Stimulated activated CD8-positive, alpha-beta memory T cell treated with anti-CD3 and anti-CD28 coated beads, Interleukin-12 subunit alpha, Interleukin-12 subunit beta, amount 100 ng/mL, for 24 hours (primary cell): ENCODE measurements around the gene EN2.

Experiments
- DNase-seq: peaks from one replicate; pipeline ENCODE4 v3.0.0-alpha.2; 2020; ENCODE audit errors: extremely low read depth

Gene EN2

DNA sequence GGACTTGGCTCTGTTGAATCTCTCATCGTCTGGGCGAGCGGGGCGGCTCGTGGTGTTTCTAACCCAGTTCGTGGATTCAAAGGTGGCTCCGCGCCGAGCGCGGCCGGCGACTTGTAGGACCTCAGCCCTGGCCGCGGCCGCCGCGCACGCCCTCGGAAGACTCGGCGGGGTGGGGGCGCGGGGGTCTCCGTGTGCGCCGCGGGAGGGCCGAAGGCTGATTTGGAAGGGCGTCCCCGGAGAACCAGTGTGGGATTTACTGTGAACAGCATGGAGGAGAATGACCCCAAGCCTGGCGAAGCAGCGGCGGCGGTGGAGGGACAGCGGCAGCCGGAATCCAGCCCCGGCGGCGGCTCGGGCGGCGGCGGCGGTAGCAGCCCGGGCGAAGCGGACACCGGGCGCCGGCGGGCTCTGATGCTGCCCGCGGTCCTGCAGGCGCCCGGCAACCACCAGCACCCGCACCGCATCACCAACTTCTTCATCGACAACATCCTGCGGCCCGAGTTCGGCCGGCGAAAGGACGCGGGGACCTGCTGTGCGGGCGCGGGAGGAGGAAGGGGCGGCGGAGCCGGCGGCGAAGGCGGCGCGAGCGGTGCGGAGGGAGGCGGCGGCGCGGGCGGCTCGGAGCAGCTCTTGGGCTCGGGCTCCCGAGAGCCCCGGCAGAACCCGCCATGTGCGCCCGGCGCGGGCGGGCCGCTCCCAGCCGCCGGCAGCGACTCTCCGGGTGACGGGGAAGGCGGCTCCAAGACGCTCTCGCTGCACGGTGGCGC is at the start of gene EN2:
Gene EN2 (plus strand): TSS at position 19 of the 767 bp plus-strand sequence. CDS start 249 bp downstream, at position 268.
- no peak for DNase-seq

DNA sequence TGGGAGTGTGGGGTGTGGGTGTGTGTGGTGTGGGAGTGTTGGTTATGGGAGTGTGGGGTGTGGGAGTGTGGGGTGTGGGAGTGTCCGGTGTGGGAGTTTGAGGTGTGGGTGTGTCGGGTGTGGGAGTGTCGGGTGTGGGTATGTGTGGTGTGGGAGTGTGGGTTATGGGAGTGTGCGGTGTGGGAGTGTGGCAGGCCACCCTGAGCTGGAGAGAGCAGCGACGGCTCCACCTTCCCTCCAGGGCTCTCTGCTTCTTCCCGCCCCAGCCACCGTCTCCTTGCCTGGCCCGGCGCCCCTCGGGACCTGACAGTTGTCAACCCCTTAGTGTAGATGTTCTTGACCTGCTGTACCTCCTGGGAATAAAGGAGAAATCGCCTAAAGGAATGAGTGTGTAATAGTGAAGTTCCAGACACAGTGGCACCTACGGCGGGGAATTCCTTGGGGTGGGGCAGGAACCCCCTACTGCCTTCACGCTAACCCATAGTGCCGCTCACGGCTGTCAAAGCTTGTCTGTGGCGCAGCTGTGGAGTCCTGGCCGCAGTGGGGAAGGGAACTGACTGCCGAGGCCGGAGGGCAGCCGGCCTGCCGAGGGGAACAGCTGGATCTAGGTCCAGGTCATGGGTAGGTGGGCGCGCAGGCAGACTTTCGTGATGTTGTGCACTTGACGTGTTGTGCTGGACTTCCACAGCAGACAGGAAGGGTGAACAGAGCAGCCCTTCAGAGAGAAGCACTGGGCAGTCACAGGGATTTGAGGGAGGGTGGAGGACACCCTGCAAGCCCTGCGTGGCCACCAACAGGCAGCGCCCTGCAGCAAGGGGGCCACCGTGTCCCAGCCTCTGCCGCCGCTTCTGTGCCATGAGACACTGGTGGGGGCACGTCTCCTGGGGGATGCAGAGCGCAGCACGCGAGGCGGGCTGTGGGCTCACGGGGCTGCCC is 49.0 kb upstream of the EN2 start:
- DNase-seq: no peak

DNA sequence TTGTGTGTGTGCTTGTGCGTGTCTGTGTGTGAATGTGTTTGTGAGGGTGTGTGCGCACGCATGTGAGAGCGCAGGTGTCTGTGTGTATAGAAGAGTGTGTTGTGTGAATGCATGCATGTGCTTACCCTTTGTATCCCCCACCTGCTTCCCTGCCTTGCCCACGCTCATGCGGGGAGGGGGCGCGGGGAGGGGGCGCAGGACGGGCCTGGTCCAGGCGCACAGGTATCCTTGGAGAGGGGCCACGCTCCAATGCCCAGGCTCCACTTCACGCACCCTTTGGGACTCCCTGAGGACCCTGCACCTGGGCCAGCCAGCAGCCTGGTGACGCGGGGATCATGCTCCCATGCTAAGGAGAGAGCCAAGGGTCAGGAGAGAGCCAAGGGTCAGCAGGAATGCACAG is 47.9 kb upstream of the EN2 start:
- no peak for DNase-seq

DNA sequence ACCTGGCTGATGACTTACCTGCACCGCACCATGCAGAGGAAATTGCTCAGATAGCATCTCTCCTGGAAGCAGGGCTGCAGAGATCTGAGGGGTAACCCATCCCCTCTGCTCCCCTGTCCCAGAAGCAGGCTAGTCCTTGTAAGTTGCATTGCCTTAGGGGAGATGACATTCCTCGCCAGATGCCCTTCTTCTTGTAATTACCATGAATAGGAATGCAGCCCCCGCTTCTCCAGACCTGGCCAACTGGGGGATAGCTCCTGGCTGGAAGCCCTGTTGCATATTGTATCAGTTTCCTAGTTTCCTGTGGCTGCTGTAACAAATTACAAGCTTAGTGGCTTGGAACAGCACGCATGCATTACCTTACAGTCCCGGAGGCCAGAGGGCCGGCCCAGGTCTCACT is 47.5 kb upstream of the EN2 start:
- no peak for DNase-seq

DNA sequence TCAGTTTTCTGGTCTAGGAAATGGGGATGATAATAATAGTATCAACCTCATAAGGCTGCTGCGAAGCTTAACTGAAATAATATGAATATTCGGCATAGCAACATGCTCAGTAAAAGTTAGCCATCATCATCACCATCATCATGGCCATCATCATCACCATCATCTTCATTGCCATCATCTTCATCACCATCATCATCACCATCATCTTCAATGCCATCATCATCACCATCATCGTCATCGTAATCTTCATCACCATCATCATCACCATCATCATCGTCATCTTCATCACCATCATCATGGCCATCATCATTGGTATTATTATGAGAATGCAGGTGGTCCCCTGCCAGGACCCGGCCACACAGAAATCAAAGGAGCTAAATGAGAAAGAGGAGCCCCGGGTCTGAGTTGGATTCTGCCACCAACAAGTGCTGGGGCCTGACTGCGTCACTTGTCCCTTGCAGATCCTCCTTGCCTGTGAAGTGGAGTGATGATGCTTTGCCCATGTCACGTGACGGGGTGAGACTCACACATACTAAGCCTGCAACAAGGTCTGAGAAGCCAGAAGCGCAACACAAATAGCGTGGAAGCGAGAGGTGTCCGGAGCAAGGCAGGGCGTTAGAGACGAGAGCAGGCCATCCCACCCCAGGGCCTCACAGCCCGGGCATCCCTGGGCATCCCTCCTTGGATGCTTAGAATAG is 46.1 kb upstream of the EN2 start:
- no peak for DNase-seq

DNA sequence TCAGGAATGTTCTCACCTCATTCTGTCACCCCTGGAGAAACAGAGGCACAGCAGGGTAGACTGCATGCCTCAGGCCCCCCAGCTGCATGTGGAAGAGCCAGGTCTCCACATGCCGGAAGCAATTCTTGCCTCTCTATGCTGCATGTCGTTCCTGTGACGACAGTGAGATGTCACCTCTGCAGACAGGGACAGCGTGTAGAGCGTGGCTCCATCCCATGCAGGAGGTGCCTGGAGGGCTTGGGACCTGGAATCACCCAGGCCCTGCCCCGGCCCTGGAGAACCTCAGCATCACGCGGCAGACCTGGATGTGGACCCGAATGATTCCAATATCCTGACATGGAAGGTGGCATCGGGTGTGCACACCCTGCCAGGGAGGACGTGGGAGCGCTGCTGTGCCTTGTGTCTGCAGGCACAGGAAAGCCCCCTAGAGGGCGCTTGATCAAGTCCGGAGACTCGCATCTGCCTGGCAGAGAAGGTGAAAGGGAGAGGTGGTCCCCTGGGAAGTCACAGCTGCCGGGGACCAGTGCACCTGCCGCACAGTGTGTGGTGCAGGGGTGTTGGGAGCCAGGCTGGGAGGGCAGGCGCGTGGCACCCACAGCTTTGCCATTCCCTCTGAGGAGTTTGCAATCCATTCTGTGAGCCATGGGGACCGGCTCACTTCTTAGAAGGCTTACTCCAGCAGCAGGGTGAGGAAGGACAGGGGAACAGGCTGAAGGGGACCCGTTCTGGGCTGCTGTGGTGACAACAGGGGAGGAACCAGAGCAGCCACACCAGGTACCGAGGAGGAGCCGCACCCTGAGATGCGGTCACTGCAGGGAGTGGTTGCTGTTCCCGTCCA is 45.3 kb upstream of the EN2 start:
- DNase-seq: no peak

DNA sequence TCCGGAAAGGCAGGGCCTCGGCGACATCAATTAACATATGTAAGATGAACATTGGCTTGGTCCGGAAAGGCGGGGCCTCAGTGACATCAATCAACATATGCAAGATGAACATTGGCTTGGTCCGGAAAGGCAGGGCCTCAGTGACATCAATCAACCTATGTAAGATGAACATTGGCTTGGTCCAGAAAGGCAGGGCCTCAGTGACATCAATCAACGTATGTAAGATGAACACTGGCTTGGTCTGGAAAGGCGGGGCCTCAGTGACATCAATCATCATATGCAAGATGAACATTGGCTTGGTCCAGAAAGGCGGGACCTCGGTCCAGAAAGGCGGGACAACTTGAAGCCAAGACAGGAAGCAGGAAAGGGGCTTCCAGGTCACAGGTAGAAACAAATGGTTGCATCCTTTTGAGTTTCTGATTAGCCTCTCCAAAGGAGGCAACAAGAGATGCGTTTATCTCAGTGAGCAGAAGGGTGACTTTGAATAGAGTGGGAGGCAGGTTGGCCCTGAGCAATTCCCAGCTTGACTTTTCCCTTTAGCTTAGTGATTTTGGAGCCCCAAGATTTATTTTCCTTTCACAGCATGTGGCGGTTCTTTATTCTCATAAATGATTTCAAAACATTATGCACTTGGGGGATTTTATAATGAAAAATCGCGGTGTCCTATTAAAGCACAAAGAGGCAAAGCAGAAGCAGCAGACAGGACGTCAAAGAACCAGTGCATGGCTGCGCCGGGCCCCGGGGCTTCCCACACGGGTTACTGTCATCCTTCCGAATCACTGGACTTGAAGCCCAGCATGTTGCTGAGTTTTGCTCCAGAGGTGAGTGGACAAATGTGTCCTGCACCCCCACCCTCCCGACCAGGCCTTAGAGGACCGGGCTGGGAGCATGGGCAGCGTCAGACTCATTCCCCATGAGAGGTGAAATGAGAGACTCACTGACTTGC is 43.1 kb upstream of the EN2 start:
- DNase-seq: no peak

DNA sequence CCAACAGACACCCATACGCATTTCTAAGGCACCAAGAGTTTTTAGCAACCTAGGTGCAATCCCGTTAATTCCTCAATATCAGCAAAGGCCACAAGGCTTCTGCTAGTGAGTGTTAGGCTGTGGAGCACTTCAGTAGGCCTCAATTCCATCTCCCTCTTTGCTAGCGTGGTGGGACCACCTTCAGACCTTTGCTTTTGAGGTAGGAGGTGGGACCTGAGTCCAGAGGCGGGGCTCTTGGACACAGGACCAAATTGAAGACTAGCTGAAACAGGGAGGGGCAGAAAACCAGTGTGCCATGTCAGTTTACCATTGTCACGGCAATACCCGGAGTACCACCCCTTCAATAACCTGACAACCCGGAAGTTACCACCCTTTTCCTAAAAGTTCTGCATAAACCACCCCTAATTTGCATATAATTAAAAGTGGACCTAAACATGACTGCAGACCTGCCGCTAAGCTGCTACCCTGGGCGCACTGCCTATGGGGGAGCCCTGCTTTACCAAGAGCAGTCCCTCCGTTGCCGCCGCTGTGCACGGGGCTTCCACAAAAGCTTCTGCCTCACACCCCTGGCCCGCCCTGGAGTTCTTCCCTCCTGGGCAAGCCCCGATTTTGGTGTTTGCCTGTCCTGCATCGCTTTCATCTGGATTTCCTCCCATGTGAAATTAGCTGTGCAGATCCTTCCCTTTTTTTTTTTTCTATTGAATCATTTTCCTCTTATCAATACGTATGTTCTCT is 41.1 kb upstream of the EN2 start:
- DNase-seq: no peak

DNA sequence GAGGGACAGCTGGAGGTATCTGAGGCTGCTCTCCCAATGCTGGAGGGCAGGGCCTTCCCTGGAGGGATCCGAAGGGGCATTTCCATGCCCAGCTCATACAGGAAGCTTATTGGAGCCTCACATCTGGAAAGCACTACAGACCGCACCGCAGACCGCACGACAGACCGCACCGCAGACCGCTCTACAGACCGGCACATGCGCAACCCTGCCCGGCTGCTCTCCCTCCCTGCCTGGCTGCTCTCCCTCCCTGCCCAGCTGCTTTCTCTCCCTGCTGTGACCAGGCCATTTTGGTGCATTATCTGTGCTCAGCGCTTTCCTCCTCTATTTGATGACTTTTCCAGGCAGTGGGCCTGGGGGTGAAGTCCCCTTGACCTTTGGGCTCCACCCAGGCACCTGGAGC is 39.6 kb upstream of the EN2 start:
- no peak for DNase-seq

DNA sequence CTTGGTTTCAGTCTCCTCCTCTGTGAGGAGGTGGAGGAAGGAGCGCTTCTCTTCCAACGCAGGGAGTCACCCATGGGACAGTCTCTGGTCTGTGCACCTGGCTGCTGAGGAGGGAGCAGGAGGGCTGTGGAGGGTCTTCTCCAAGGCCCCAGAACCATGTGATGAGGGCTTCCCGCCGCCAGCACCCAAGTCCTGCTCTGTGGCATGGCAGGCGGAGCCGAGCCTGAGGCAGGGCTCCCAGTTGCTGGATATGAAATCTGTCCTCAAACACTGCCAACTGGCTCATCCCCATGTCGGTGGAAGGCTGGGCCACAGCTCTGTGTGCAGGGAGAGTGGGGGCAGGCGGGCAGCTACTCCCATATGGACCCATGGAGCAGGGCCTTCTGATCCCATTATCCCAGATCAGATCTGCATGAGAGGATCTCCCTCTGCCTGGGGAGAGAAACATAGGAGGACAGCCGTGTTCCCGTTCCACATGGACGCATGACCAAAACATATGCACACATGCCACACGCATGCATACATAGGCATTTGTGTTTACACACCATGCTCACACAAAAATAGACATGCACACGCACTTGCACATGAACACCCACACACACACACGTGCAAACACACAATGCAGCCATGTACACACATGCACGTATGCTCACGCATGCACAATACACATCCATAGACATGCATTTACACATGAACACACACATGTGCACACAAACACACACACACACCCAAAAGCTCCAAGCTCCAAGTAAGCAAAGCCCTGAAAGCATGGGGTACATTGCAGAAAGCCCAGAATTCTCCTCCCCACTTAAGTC is 38.8 kb upstream of the EN2 start:
- no peak for DNase-seq

DNA sequence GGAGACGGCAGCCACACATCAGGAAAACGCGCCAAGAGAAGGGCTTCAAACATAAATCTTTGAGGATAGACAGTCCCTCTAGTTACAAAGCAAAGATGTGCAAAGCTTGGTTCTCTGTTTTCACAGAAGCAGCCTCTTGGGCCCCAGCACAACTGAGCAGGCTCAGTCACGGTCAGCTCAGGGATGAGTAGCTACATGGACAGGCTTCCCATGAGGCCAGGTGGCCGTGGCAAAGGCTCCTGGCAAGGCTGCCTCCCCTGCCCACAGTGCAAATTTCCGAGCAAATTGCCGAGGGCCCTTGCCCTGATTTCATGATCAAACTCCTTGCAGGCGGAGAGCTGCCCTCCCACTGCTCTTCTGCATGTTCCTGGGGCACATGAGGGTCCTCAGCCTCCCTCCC is 37.8 kb upstream of the EN2 start:
- DNase-seq: no peak

DNA sequence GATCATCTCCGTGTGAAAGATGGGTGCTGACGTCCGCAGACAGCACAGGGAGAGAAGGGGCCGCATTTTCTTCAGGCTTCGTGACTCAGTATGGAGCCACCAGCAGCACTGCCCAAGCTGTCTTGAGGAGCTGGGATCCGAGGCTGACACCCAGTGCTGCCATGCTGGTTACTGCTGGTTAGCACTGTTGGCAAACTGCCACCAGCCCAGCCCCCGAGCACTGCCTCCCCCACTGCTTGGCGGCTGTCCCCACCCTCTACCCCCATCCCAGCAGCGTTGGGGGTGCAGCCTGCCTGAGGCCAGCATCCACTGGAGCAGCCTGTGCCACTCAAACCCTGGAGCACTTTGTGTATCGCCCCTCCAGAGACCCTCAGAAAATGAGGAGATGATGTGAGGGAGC is 35.8 kb upstream of the EN2 start:
- no peak for DNase-seq

DNA sequence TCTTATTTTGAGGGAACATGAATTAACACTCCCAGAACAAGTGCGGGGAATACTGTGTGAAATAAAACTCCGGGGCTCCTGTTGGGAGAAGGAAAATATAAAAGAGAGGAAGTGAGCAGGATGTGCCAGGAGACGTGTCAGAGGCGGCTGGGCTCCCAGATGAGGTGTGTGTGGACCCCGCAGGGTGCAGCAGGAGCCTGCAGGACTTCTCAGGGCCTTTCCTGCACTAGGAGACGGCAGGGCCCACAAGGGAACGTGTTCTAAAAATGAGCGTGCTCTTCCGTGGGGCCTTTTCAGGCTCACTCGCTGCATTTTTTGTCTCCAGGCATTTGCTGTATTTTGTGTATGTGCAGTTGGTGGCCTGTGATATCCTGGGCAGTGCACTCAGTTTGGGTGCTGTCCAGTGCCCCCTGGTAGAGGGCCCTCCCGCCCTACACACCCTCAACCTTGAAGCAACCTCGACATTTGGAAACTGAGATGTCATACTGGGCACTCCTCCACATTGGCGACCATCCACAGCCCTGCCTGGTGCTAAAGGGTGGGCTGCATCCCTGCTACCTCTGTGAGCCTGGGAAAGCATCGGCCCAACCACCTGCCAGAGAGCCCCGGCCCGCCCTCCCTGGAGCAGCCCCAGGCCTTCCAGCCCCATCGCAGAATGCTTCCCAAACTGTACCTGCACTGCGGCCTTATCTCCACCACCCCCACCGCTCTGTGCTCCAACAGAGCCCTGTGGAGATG is 35.2 kb upstream of the EN2 start:
- DNase-seq: no peak

DNA sequence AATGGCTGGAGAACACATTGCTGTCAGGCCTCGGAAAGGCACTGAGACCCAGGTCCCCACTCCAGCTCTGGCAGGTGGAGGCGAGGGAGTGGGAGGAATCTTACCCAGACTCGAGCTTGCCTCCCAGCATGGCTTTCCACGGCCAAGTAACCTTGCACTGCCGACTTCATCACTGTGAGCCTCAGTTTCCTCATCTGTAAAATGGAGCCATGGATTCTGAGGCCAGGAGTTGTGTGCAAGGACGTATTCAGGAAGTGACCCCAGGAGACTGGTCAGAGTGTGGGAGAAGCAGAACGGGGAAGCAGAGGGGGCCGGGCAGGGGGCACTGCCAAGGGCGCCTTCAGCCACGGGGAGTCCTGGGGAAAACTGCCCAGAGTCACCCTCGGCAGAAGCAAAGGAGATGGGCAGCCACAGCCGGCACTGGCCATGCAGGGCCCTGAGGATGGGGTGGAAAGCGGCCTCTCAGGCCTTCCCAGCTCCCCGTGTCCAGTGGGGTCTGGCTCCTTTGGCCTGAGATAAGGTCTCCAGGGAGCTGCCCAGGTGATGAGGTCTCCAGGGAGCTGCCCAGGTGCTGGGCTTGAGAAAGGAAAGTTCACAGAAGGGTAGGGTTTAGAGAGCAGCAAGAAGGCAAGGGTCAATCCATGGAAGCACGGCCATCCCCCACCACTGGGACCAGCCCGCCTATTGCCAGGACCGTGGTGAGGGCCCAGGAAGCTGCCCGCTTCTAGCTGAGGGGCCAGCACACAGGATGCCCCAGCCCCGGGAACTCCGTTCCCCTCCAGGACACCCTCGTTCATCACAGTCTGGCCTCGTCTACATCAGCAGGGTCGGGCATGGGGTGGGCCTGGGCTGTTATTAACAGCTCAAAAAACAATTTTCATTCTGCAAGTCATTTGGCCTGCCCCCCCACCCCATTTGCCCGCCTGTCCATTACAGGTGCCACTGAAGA is 34.3 kb upstream of the EN2 start:
- no peak for DNase-seq

DNA sequence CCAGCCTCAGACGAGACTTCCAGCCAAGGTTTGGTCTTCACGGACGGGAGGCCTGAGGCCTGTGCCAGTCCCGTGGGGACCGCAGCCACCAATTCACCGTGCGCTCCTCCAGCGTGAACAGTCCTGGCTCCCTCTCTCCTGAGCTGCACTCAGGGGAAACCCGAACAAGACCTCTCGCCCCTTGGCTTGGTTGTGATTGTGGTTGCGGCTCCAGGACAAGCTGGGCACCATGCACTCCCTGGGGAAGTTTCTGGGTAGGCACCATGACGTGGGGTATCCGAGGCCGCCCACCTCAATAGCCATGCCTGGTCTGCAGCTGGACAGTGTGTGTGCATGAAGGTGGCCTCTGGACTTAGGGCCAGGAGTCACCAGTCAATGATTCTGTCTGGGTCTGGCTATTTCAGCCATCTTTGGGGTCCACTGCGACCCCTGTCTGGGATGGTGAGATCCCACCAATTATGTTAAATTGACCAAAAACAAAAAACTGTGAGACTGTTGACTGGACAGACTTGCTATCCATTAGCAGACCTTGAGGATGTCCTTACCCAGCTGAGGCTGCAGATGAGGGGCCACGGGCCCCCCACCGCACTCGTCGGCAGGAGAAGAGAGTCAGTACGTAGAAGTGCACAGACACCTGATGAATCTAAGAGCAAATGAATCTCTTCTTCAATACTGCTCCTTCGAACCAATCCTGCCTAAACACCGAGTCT is 33.5 kb upstream of the EN2 start:
- DNase-seq: no peak

DNA sequence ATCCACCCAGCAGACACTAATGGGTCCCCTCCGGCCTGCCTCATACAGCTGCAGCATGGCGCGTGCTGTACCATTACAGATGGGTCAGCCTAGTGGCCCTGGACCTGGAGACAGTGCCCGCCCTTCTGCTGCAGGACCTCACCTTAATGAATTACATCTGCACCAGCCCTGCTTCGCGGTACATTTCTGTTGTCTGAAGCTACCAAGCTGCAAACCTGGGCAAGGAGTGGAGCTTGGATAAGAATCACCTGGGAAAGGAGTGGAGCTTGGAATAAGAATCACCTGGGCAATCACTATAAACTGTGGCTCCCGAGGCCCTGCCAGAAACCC is 33.0 kb upstream of the EN2 start:
- no peak for DNase-seq
